COR-L47 (cell line): ENCODE data around the gene C22orf23.
"Not testable (repeated sequence)": the region's sequence is repeated elsewhere in the genome, so short reads cannot be mapped to it uniquely, and the experiment has no call there.

Source experiments
- DNase-seq: peaks from one replicate; lab custom pipeline; 2025; lab: John Stamatoyannopoulos, UW

Gene C22orf23

DNA sequence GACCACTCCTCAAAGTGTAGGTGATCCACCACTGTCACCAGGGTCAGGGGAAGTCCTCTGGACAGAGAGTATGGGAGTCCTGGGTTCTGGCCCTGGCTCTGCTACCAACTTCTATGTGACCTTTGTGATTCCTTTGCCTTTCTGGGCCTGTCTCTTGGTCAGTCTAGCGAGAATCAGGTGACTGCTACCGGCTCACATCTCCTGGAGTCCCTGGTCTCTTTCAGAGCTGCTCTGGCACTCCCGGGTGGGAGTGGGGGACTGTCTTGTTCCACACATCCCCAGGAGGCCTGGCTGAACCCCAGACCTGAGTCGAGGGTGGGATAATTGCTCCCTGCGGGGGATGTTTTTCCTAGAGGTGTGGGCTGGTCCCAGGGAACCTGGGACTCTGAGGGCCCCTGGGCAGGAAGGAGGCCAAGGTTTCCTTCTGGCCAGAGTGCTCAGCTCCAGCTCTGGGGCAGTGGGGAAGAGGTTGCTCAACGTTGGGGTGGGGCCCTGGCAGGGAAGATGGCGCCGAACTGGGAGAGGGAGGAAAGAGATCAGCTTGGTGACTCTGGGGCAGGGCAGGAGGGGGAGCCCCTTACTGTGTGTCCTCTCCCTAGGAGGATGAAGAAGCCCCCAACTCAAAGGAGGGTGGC is 28.9 kb upstream of the C22orf23 start:
- DNase-seq, result no peak

DNA sequence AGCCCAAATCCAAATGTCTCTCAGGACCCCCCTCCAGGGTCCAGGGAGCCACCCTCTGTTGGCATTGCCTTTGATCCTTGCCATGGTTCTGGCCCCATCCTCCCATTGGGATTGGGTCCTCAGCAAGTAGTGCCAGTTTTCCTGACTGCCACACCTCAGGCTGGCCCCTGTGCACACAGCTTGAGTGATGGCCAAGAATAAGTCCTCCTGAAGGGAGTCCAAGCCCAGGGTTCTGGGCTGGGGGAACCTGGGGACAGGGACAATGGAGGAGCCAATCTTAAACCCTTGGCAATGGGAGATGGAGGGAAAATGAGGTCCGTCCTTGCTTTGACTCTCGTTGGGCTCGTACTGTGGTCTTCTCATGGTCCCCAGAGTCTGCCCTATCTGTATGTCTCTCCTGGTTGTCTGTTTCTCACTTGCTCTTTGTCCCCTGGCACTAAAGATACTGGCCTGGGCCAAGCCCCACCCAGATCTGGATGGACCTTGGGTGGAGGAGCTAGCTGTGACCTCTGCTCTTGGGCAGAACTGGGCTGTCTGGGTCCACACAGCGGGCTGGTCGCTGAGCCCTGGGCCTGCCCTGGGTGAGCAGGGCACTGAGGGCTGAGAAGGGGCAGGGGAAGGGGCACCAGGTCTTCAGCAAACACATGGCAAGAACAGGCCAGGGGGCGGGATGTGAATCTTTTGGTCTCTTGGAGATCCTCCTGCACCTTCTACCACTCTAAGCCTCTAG is 28.0 kb upstream of the C22orf23 start:
- DNase-seq, result no peak

GRCh38 chr22:37979782-37980181 is 26.4 kb upstream of the C22orf23 start:
- DNase-seq, result no peak

- DNase-seq, result no peak
Measured at GRCh38 chr22:37976547-37976946, 23.1 kb upstream of the C22orf23 start.

- DNase-seq, result not testable (repeated sequence)
Measured at GRCh38 chr22:37976022-37976421, 22.6 kb upstream of the C22orf23 start.

DNA sequence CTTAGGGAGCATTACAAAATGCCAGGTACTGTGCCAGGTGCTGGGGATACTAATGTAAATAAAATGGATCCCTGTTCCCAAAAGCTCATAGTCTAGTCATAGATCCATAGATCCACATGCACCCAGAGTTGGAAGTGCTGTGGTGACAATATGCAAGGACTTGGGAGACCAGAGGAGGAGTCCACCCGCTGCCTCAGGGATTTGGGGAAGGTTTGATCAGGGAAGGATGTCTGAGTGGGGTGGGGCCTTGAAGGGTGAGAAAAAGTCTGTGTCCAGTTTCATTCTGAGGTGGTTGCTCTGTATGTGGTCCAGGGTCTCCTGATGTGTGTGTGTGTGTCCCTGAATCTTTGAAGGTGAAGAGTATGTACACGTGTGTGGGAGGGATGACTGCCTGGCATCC is 21.8 kb upstream of the C22orf23 start:
- no peak for DNase-seq

DNA sequence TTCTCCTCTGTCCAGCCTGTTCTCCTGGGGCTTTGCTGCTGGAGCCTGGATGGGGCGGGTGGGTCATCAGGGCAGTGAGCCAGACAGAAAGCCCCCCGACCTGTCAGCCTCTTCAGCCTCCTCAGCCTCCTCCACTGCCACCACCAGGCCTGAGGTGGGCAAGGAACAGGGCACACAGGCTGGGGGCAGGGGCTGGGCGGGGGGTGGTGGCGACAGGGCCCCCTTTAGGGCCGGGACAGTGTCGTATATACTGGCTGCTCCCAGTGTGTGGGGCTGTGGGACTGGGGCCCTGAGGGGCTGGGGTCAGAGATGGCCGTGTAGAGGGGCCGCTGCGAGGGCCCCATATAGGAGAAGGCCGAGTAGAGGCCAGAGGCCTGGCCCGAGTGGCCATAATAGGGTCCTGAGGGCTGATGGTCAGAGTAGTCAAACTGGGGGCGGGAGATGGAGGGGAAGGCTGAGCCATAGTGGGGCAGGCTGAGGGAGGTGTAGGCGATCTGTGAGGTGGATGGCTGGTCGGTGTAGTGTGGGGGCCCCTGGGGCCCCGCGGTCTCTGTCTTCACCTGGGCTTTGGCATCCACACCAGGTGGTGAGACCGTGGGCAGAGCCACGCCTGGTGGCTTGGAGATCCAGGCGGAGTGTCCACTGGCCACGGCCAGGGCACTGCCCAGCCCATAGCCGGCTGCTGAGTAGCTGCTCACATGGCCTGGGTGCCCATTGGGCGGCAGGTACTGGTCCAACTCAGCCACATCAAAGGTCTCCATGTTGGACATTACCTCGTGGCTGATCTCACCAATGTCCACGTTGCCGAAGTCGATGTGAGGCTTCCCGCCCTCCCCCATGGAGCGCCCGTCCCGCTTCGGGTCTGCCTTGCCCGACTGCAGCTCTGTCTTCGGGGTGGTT is 20.1 kb upstream of the C22orf23 start:
- no peak for DNase-seq

- DNase-seq, result peak; percentile 72
Measured at GRCh38 chr22:37972527-37972926, 19.1 kb upstream of the C22orf23 start.

- DNase-seq, result peak; percentile 22
Measured at GRCh38 chr22:37971475-37972434, 18.4 kb upstream of the C22orf23 start.

DNA sequence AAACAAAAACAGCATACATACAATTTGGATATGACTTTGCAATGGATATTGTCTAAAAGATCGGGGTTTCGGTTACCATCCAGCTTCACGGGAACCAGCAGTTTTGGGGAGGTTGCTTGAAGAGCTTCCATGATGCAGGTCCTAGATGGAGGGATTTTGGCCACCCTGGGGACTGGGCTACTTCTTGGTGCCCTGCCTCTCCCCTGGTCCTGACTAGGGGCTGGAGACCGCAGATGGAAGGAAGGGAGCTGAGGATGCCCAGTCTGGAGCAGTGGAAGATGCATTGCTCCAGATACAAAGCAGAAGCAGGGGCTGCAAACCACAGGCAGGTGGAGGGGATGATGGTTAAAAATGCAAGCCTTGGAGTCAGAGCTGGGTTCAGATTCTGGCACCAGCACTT is 17.5 kb upstream of the C22orf23 start:
- no peak for DNase-seq

DNA sequence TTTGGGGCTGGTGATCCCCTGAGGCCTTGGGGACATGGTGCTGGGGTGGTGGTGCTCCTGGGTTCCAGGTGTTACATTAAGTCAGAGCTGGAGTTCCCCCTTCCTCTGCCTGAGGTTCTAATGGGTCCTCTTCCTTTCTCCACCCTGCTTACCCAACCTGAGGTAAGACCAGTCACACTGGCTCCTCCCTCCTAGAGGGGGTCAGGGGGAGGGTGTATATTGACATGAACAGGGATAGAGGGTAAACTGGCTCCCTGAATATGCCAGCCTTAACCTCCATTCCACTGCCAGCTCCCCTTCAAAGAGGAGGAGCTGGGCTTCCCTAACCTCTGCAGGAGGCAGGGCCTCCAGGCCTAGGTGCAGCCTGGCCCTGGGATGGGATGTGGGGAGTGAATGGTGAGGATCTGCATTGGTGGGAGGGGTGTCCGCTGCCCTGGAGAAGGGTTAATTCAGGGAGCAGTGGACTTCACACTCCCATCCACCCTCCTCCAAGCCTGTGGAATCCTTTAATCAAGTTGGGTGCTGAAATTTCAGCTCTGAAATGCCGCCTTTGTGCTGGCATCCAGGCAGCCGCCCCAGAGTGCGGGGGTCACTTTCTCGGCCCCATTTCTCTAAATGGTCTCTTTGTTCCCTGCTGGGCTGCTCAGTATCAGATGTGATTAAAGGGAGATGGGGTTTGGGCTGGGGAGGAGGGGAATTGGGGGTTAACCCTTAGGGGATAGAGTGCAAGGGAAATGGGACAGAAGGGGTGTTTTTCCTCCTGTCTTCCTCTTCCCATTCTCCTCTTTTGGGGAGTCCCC is 15.3 kb upstream of the C22orf23 start:
- no peak for DNase-seq

DNA sequence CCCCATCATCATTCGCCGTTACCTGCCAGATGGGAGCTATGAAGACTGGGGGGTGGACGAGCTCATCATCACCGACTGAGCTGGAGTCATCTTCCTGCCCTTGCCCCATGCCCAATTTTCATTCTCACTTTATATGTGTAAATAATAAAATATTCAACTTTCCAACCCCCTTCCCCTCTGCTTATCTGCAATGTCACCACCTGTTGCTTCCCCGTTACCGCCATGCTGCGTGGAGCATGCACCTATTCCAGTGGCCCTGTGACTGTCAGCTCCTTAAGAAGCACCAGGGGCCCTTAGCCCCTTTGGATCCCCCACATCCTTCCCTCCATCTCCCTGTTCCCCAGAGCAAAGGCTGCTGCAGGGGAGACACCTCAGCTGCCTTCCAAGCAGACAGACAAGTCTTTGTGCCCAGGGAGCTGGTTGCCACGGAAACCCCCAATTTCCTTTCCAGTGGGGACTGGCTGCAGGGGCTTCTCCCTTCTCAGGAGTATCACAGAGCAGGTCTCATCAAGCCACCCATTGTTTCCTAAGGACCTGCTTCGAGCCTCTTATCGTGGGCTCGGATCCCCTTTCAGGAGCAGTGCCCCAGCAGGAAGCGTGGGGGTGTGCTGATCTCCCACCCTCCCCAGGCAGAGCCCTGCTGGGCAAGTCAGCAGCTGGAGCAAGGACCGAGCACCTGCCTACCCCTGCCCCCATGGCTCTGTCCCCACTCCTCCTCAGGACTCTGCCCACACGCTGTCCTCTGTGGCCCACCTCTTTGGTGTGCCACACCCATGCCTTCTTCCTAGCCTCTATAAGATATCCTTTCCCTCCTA is 14.4 kb upstream of the C22orf23 start:
- no peak for DNase-seq

DNA sequence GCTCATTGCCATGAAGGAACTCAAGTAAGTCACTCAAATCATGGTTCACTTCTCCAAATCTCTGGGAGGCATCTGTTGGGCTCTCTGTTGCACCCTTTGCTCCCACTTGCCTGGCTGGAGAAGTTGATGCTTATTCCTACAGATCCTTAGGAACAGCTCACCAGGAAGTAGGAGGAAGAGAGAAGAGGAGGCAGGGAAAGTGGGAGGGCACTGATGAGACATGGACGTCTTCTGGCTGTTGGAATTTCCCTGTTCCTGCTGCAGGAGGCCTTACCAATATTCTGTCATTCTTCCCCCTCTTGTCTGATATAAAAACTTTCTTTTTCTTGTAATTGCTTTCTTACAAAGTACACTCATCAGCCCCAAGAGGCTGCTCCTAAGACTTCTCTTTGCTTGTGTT is 13.7 kb upstream of the C22orf23 start:
- no peak for DNase-seq

- DNase-seq, result no peak
Measured at GRCh38 chr22:37965940-37966664, 12.7 kb upstream of the C22orf23 start.

GRCh38 chr22:37961062-37961461 is 7.7 kb upstream of the C22orf23 start:
- DNase-seq, result no peak

GRCh38 chr22:37959231-37959825 is 5.9 kb upstream of the C22orf23 start:
- no peak for DNase-seq

DNA sequence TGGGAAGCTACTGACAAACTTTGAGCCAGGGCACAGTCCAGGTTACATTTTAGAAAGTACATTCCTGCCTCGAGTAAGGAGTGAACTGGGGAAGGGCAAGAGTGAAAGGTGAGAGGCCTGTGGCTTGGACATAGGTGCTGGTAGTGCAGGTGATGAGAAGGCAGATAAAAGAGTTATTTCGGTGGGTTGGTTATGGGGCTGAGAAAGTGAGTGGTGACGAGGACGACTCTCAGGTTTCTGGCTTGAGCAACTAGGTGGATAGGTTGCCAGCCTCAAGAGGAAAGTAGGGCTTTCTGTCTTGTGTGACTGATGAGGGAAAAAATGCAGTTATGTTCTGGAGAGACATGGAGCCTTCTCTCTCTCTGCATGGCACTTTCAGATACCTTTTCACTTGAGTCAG is 3.8 kb upstream of the C22orf23 start:
- no peak for DNase-seq

DNA sequence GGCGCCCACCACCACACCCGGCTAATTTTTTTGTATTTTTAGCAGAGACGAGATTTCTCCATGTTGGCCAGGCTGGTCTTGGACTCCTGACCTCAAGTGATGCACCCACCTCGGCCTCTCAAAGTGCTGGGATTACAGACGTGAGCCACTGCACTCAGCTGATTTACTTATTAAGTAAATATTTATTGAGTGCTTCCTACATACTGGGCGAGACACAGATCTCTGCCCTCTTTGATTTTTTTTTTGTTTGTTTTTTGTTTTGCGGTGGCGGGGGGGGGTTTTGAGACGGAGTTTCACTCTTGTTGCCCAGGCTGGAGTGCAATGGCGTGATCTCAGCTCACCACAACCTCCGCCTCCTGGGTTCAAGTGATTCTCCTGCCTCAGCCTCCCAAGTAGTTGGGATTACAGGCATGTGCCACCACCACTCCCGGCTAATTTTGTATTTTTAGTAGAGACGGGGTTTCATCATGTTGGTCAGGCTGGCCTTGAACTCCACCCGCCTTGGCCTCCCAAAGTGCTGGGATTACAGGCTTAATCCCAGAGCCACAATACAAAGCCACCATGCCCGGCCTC is 2.5 kb upstream of the C22orf23 start:
- not testable (repeated sequence) for DNase-seq
